Measurements from ENCODE around the gene NCOR1. TPM values are rescaled to one million over a fixed set of nuclear protein-coding genes. Genes with fewer than 3 reads are reported as not detected.

Gene NCOR1
- total and polyA plus RNA-seq, 2 experiments from 2014 or later, result 102 to 132 TPM

- TF ChIP-seq EZH2phosphoT487 (IDR thresholded peaks at IDR 0.05; ENCODE audit: unreplicated experiment) (no peak), CREB1 (CRISPR knock-in tag; IDR thresholded peaks at IDR 0.05; ENCODE audit: low read depth) (no peak), STAT1 (IDR thresholded peaks at IDR 0.05; ENCODE audit: unreplicated experiment) (no peak), POLR2AphosphoS5 (IDR thresholded peaks at IDR 0.05; ENCODE audit: low read depth) (no peak), ZNF331 (CRISPR knock-in tag; IDR thresholded peaks at IDR 0.05; ENCODE audit: low read depth) (no peak), ETS1 (IDR thresholded peaks at IDR 0.05) (no peak), REST (IDR thresholded peaks at IDR 0.05; ENCODE audit: unreplicated experiment) (no peak), ZNF114 (CRISPR knock-in tag; IDR thresholded peaks at IDR 0.05) (no peak)
Measured at GRCh38 chr17:16190703-16191360, 24.5 kb downstream of the NCOR1 start (continued).

GRCh38 chr17:16189791-16190348, 25.5 kb downstream of the NCOR1 start:
- Histone ChIP-seq H3K9me2 (ENCODE audit: insufficient read depth) (no peaks in the 10 kb centered on the region), H3K27ac (ENCODE audit: low read depth) (no peak overlapping the region), H2AFZ (no peak overlapping the region), H3K4me2 (no peak overlapping the region), H3F3A (replicated peaks; ENCODE audit: low read depth) (no peaks in the 10 kb centered on the region), H3K79me2 (replicated peaks; ENCODE audit: insufficient read depth) (peaks cover 87% of the 10 kb centered on the region), H3K27me3 (ENCODE audit: insufficient read depth) (no peaks in the 10 kb centered on the region), H3K36me3 (ENCODE audit: insufficient read depth) (no peaks in the 10 kb centered on the region; the same call in 1 of the 2 replicates), H4K20me1 (replicated peaks; ENCODE audit: insufficient read depth) (peaks cover 13% of the 10 kb centered on the region), H3K4me3 (no peak overlapping the region), H3K4me1 (ENCODE audit: insufficient read depth) (no peaks in the 10 kb centered on the region)
- DNase-seq (ENCODE audit: low spot score), result no peak
- peaks cover 5% of the 10 kb centered on the region for H3K27me3 Mint-ChIP-seq (ENCODE audit: insufficient read depth, low read depth, poor library complexity)
- H3K36me3 Mint-ChIP-seq (ENCODE audit: low read depth), result peaks cover 42% of the 10 kb centered on the region
- H3K4me3 Mint-ChIP-seq, result no peak overlapping the region
- H3K9me3 Mint-ChIP-seq, result no peaks in the 10 kb centered on the region
- no peak for ATAC-seq
- no peaks in the 10 kb centered on the region for H3K4me1 Mint-ChIP-seq
- no peak overlapping the region for H3K27ac Mint-ChIP-seq
- TF ChIP-seq REST (IDR thresholded peaks at IDR 0.05; ENCODE audit: unreplicated experiment), result no peak
- TF ChIP-seq JUNB (IDR thresholded peaks at IDR 0.05; ENCODE audit: unreplicated experiment), result no peak
- TF ChIP-seq ETS1 (IDR thresholded peaks at IDR 0.05), result no peak

Data from GM23338 (cell line).